ENCODE data around the gene CIDEB. TPM values are rescaled to one million over a fixed set of nuclear protein-coding genes. Genes with fewer than 3 reads are reported as not detected.

Gene CIDEB
- total and polyA plus RNA-seq, 2 of the 13 experiments (the other 11 are each of a cell fraction or from before 2014, with no cell fraction given): 35.8 to 110 TPM

- TF ChIP-seq ARHGAP35 (CRISPR knock-in tag; IDR thresholded peaks at IDR 0.05; ENCODE audit: borderline replicate concordance): no peak
Measured at GRCh38 chr14:24278424-24278823, 29.4 kb downstream of the CIDEB start (continued).

- Histone ChIP-seq H3K27me3 (ENCODE audit: control insufficient read depth in 1 of 2, insufficient read depth in 2 of 2, low read length in 2 of 2) (no peaks in the 10 kb centered on the region), H3K9ac (ENCODE audit: insufficient read depth, low read depth, low read length) (no peak overlapping the region), H3K4me3 (replicated peaks in 1 of 3; ENCODE audit: insufficient read depth in 1 of 3, low read depth in 2 of 3, low read length in 3 of 3) (no peak overlapping the region), H3K36me3 (replicated peaks in 1 of 2; ENCODE audit: control insufficient read depth in 1 of 2, insufficient read depth in 2 of 2, low read length in 2 of 2) (no peaks in the 10 kb centered on the region), H3K9me3 (ENCODE audit: low read length) (no peaks in the 10 kb centered on the region), H4K20me1 (ENCODE audit: insufficient read depth, low read length) (no peaks in the 10 kb centered on the region), H3K4me1 (ENCODE audit: insufficient read depth, low read length) (peaks cover 2% of the 10 kb centered on the region), H2AFZ (ENCODE audit: low read length) (no peak overlapping the region), H3K79me2 (ENCODE audit: insufficient read depth, low read length) (peaks cover 2% of the 10 kb centered on the region), H3K4me2 (ENCODE audit: low read depth, low read length) (no peak overlapping the region), H3K27ac (ENCODE audit: extremely low read length, insufficient read depth, low read length) (no peak overlapping the region)
- BruUV-seq (replicated peaks): no TSS peak
- ChIA-PET POLR2A (interaction anchor here (4.8 kb wide), 1 partner anchor 7 kb away, joined by 27 read pairs; the partner anchor contains the start of gene RABGGTA), CTCF (ENCODE audit: low intra/inter-chr PET ratio, low total read pairs) (no interaction called here)
- TF ChIP-seq FOXO4 (CRISPR knock-in tag; conservative IDR thresholded peaks at IDR 0.05): 0 out of 2 replicates have a peak, but pooled peaks have one; percentile 82
- TF ChIP-seq FOXJ3 (CRISPR knock-in tag; IDR thresholded peaks at IDR 0.05; ENCODE audit: borderline replicate concordance): no peak
- TF ChIP-seq ZNF496 (CRISPR knock-in tag; IDR thresholded peaks at IDR 0.05; ENCODE audit: insufficient replicate concordance): no peak
- TF ChIP-seq ZNF546 (CRISPR knock-in tag; conservative IDR thresholded peaks at IDR 0.05): no peak
- no peak for TF ChIP-seq ARID4A (CRISPR knock-in tag; IDR thresholded peaks at IDR 0.05; ENCODE audit: borderline replicate concordance)
- TF ChIP-seq ZNF10 (CRISPR knock-in tag; IDR thresholded peaks at IDR 0.05; ENCODE audit: borderline replicate concordance, low read depth): 0 out of 2 replicates have a peak, but pooled peaks have one; percentile 34
- TF ChIP-seq AKAP8 (CRISPR knock-in tag; IDR thresholded peaks at IDR 0.05): no peak
- TF ChIP-seq BHLHE40 (IDR thresholded peaks at IDR 0.05; ENCODE audit: low read length): no peak
- TF ChIP-seq MTA1 (CRISPR knock-in tag; IDR thresholded peaks at IDR 0.05; ENCODE audit: borderline replicate concordance): 0 out of 2 replicates have a peak, but pooled peaks have one; percentile 26
- peak; percentile 29 for TF ChIP-seq AGO2 (optimal IDR thresholded peaks at IDR 0.05; ENCODE audit: low read depth, low read length)
- TF ChIP-seq AHR (CRISPR knock-in tag; IDR thresholded peaks at IDR 0.05): no peak
- FAIRE-seq (no peak), DNase-seq (ENCODE audit: low spot score) (no peak), ATAC-seq (no peak)
- in situ Hi-C loops (cut with HindIII; ENCODE audit: extremely low pct_ligation_motif_present, low pct_unique_long_range_greater_than_20kb) (no loop called here), intact Hi-C loops (cut with micrococcal nuclease; ENCODE audit: unreplicated experiment) (no loop called here)
- 94% methylated on average over 11 of the region's 11 CpGs for WGBS (ENCODE audit: low lambda C conversion rate)
Measured at GRCh38 chr14:24277606-24278321, 30.0 kb downstream of the CIDEB start.

Measured in HepG2 (cell line).